Gastroesophageal sphincter (tissue), 4 donors: Measurements from ENCODE around the gene CFAP99. TPM values are rescaled to one million over a fixed set of nuclear protein-coding genes. Genes with fewer than 3 reads are reported as not detected.
A peak's percentile ranks its signal among the peaks of the same experiment; 100 is the strongest.

Source experiments
- ATAC-seq: fragments of 150-250 bp; one replicate; pipeline ENCODE4 v1.9.1; 2016; ENCODE audit warnings: mild to moderate bottlenecking, moderate library complexity
- H3K27ac ChIP-seq, 4 donors: fragments of 200-600 bp; sonication (generic) in 3 of 4; 1 replicate in 3 of 4; 2 replicates in 1 of 4; pipeline ENCODE4 v1.5.1; 2016 to 2019
- H3K27me3 ChIP-seq: fragments of 200-600 bp; sonication (generic); one replicate; pipeline ENCODE4 v1.5.1; 2019
- H3K36me3 ChIP-seq, 2 donors: fragments of 200-600 bp; sonication (generic); one replicate each; pipeline ENCODE4 v1.5.1; 2019; ENCODE audit warnings: control low read depth in 1 of 2
- H3K4me1 ChIP-seq, 3 donors: fragments of 200-600 bp; sonication (generic); 1 replicate in 2 of 3; 2 replicates in 1 of 3; pipeline ENCODE4 v1.5.1; 2016 to 2019; ENCODE audit warnings: control low read depth in 2 of 3
- H3K4me3 ChIP-seq, 2 donors: fragments of 200-600 bp; sonication (generic); one replicate each; pipeline ENCODE4 v1.5.1; 2019; ENCODE audit warnings: mild to moderate bottlenecking in 1 of 2, moderate library complexity in 1 of 2
- H3K9me3 ChIP-seq, 3 donors: fragments of 200-600 bp; sonication (generic); one replicate each; pipeline ENCODE4 v1.5.1; 2017 to 2019; ENCODE audit warnings: control low read depth in 2 of 3
- CTCF ChIP-seq, 4 experiments: fragments of 200-600 bp in 2 of 4; fragments of 450-650 bp in 2 of 4; sonication (generic) in 1 of 4; IDR thresholded peaks; one replicate each; pipeline ENCODE4 v1.5.1; 2017 to 2019; ENCODE audit warnings: antibody characterized with exemption in 4 of 4, mild to moderate bottlenecking in 2 of 4, moderate library complexity in 2 of 4
- EP300 ChIP-seq: sonication (generic); formaldehyde crosslinking; IDR thresholded peaks from one replicate; pipeline ENCODE4 v1.6.1; 2017; ENCODE audit warnings: antibody characterized with exemption, mild to moderate bottlenecking
- POLR2A ChIP-seq, 2 donors: fragments of 450-650 bp; IDR thresholded peaks; one replicate each; pipeline ENCODE4 v1.6.1; 2017; ENCODE audit warnings: antibody characterized with exemption in 2 of 2, mild to moderate bottlenecking in 2 of 2, moderate library complexity in 1 of 2
- POLR2AphosphoS5 ChIP-seq: sonication (generic); formaldehyde crosslinking; IDR thresholded peaks from one replicate; pipeline ENCODE4 v1.6.1; 2017; ENCODE audit warnings: antibody characterized with exemption
- WGBS, 2 donors: methylation state at CpG; one replicate each; pipeline ENCODE4 v1.1.5; 2018; ENCODE audit warnings: low coverage in 1 of 2; 5-methylcytosine and 5-hydroxymethylcytosine counted together
- total RNA-seq, 4 donors: library from RNA; depleted of rRNA; stranded (reverse); fragments of >200 nt; gene quantifications; one replicate each; pipeline ENCODE4 v1.1.0, GENCODE V29; 2016

CFAP99 gene
- total RNA-seq, 4 donors from 2014 or later = not detected

- Histone ChIP-seq H3K4me1 (peaks cover 0 to 55% (median 32%) of the 10 kb centered on the region in 3 donors), H3K27ac (peak overlapping the region in 3 of 4 donors; percentile 45 to 75 (median 58)), H3K36me3 (no peaks in the 10 kb centered on the region), H3K4me3 (peak overlapping the region in 1 of 2 donors; percentile 26), H3K9me3 (no peaks in the 10 kb centered on the region), H3K27me3 (peaks cover 32% of the 10 kb centered on the region)
- TF ChIP-seq POLR2AphosphoS5 (peak; percentile 30), POLR2A (IDR thresholded peaks at IDR 0.05) (no peak), CTCF (IDR thresholded peaks at IDR 0.05) (peak in 3 of 4 experiments; percentile 18 to 51 (median 41))
- 20% methylated on average over 1 to 2 of the region's 30 CpGs for WGBS, 2 donors
- peak; percentile 88 for ATAC-seq
These were observed 5.7 kb upstream of the CFAP99 start for GRCh38 chr4:2412885-2413716.

- H3K36me3 ChIP-seq = no peaks in the 10 kb centered on the region
- no peak for ATAC-seq
- H3K27ac ChIP-seq = peak overlapping the region in 3 of 4 donors; percentile 45 to 75 (median 58)
- 76% methylated on average over 3 of the region's 14 CpGs; no CpG with 5 or more reads in 1 of the 2 donors for WGBS, 2 donors
- H3K4me1 ChIP-seq = peaks cover 0 to 58% (median 32%) of the 10 kb centered on the region in 3 donors
- no peak for TF ChIP-seq POLR2AphosphoS5
- peaks cover 34% of the 10 kb centered on the region for H3K27me3 ChIP-seq
- H3K9me3 ChIP-seq = no peaks in the 10 kb centered on the region
- H3K4me3 ChIP-seq = no peak overlapping the region
These were observed 4.7 kb upstream of the CFAP99 start for GRCh38 chr4:2413821-2414610.

- H3K9me3 ChIP-seq = no peaks in the 10 kb centered on the region
- WGBS, 2 donors = 83 to 89% methylated on average over 2 to 3 of the region's 3 CpGs
- TF ChIP-seq EP300 (no peak), POLR2A (IDR thresholded peaks at IDR 0.05) (no peak), CTCF (IDR thresholded peaks at IDR 0.05) (no peak), POLR2AphosphoS5 (no peak)
- no peak overlapping the region for H3K4me3 ChIP-seq
- ATAC-seq = no peak
- peaks cover 34% of the 10 kb centered on the region for H3K27me3 ChIP-seq
- H3K27ac ChIP-seq = no peak overlapping the region
- H3K4me1 ChIP-seq = peaks cover 0 to 66% (median 38%) of the 10 kb centered on the region in 3 donors
- H3K36me3 ChIP-seq = no peaks in the 10 kb centered on the region
These were observed 3.5 kb upstream of the CFAP99 start for GRCh38 chr4:2415213-2415612.

GRCh38 chr4:2415881-2416563 lies 2.7 kb upstream of the CFAP99 start:
- Histone ChIP-seq H3K27me3 (peaks cover 42% of the 10 kb centered on the region), H3K4me3 (peak overlapping the region in 1 of 2 donors; percentile 66), H3K36me3 (no peaks in the 10 kb centered on the region), H3K4me1 (peaks cover 0 to 66% (median 38%) of the 10 kb centered on the region in 3 donors), H3K27ac (peak overlapping the region in 3 of 4 donors; percentile 18 to 71 (median 35)), H3K9me3 (no peaks in the 10 kb centered on the region)
- TF ChIP-seq EP300 (no peak), POLR2AphosphoS5 (no peak), POLR2A (IDR thresholded peaks at IDR 0.05) (no peak), CTCF (IDR thresholded peaks at IDR 0.05) (no peak)
- WGBS, 2 donors = 72 to 86% methylated on average over 10 to 13 of the region's 17 CpGs
- no peak for ATAC-seq
